HG02798 (cell line): ENCODE measurements around the gene ARGLU1.

Experiments
- ATAC-seq: cut with Tn5 transposase; IDR thresholded peaks from one replicate; pipeline ENCODE4 v1.9.1; 2021; ENCODE audit warnings: mild to moderate bottlenecking; ENCODE audit not compliant: unreplicated experiment, poor library complexity

Gene ARGLU1

GRCh38 chr13:106551350-106551749 is 16.6 kb downstream of the ARGLU1 start:
- no peak for ATAC-seq

- ATAC-seq = no peak
These were observed 17.3 kb downstream of the ARGLU1 start for GRCh38 chr13:106550570-106551135.

- ATAC-seq = no peak
These were observed 19.8 kb downstream of the ARGLU1 start for GRCh38 chr13:106548064-106548696.

GRCh38 chr13:106541826-106542225 is 26.1 kb downstream of the ARGLU1 start:
- no peak for ATAC-seq

- ATAC-seq = no peak
These were observed 27.3 kb downstream of the ARGLU1 start for GRCh38 chr13:106540613-106541012.

GRCh38 chr13:106537521-106537920 is 30.4 kb downstream of the ARGLU1 start:
- ATAC-seq = no peak

GRCh38 chr13:106536244-106537034 is 31.5 kb downstream of the ARGLU1 start:
- ATAC-seq = peak; percentile 36

- ATAC-seq = peak; percentile 97
These were observed 32.2 kb downstream of the ARGLU1 start, which contains the start of gene EFNB2 for GRCh38 chr13:106535552-106536243. Gene EFNB2 (minus strand): TSS chr13:106535662. CDS start chr13:106534964, 698 bp downstream.

- ATAC-seq = peak; percentile 27
These were observed 33.0 kb downstream of the ARGLU1 start for GRCh38 chr13:106534639-106535551.

- no peak for ATAC-seq
These were observed 33.8 kb downstream of the ARGLU1 start for GRCh38 chr13:106533943-106534638.

- no peak for ATAC-seq
These were observed 34.6 kb downstream of the ARGLU1 start for GRCh38 chr13:106533101-106533942.

- ATAC-seq = no peak
These were observed 35.6 kb downstream of the ARGLU1 start for GRCh38 chr13:106532111-106532929.

- ATAC-seq = no peak
These were observed 36.9 kb downstream of the ARGLU1 start for GRCh38 chr13:106530980-106531481.

- ATAC-seq = no peak
These were observed 37.6 kb downstream of the ARGLU1 start for GRCh38 chr13:106530171-106530851.

- no peak for ATAC-seq
These were observed 38.3 kb downstream of the ARGLU1 start for GRCh38 chr13:106529415-106530170.
